NCI-H748 treated with DMSO at 0.1 percent for 48 hours (cell line): ENCODE measurements around the gene RREB1.

Experiments used
- DNase-seq: peaks from one replicate; lab custom pipeline; 2025; lab: John Stamatoyannopoulos, UW

Gene RREB1

GRCh38 chr6:7107578-7108195 is at the start of gene RREB1:
Gene RREB1 (plus strand): TSS chr6:7107961. CDS start chr6:7181912, 73,951 bp downstream.
- DNase-seq = no peak

GRCh38 chr6:7058250-7058923 is 49.4 kb upstream of the RREB1 start:
- DNase-seq = no peak

- no peak for DNase-seq
Measured at GRCh38 chr6:7060769-7061516, 46.8 kb upstream of the RREB1 start.

GRCh38 chr6:7062451-7063162 is 45.2 kb upstream of the RREB1 start:
- DNase-seq = no peak

- DNase-seq = no peak
Measured at GRCh38 chr6:7067305-7067704, 40.5 kb upstream of the RREB1 start.

- no peak for DNase-seq
Measured at GRCh38 chr6:7071405-7071804, 36.4 kb upstream of the RREB1 start.

- DNase-seq = no peak
Measured at GRCh38 chr6:7073082-7073820, 34.5 kb upstream of the RREB1 start.

- DNase-seq = no peak
Measured at GRCh38 chr6:7073821-7074525, 33.8 kb upstream of the RREB1 start.

- DNase-seq = no peak
Measured at GRCh38 chr6:7074870-7075269, 32.9 kb upstream of the RREB1 start.

- no peak for DNase-seq
Measured at GRCh38 chr6:7075341-7076000, 32.3 kb upstream of the RREB1 start.

GRCh38 chr6:7077856-7078255 is 29.9 kb upstream of the RREB1 start:
- DNase-seq = no peak

- DNase-seq = no peak
Measured at GRCh38 chr6:7078856-7079255, 28.9 kb upstream of the RREB1 start.

GRCh38 chr6:7080311-7080710 is 27.4 kb upstream of the RREB1 start:
- DNase-seq = no peak

GRCh38 chr6:7085911-7086310 is 21.9 kb upstream of the RREB1 start:
- no peak for DNase-seq

GRCh38 chr6:7086488-7086887 is 21.3 kb upstream of the RREB1 start:
- no peak for DNase-seq

- no peak for DNase-seq
Measured at GRCh38 chr6:7087066-7087465, 20.7 kb upstream of the RREB1 start.

GRCh38 chr6:7087491-7087979 is 20.2 kb upstream of the RREB1 start:
- no peak for DNase-seq

- no peak for DNase-seq
Measured at GRCh38 chr6:7088076-7088742, 19.6 kb upstream of the RREB1 start.

GRCh38 chr6:7098993-7099392 is 8.8 kb upstream of the RREB1 start:
- no peak for DNase-seq
